ENCODE measurements around the gene BNC2.

BNC2 gene

DNA sequence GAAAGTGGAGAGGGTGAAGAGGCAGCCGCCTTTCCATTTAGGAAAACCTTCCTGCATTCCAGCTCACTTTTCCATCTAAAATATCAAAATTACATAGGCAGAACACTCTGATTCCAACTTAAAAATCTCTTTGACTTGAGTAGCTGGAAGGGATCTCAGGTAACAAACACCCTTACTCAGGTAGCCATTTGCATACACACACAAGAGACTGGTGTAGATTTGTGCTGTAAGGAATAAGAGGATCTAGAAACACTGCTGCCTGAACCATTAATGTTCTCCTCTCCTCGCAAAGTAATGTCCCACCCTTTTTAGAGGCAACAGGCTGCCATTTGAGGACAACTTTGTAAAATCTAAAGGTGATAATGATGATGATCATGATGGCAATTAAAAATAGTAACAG is 53.5 kb downstream of the BNC2 start:
- H3K4me3 ChIP-seq (ENCODE audit: low read depth, low read length), result no peak overlapping the region
- TF ChIP-seq, protein P1, sequence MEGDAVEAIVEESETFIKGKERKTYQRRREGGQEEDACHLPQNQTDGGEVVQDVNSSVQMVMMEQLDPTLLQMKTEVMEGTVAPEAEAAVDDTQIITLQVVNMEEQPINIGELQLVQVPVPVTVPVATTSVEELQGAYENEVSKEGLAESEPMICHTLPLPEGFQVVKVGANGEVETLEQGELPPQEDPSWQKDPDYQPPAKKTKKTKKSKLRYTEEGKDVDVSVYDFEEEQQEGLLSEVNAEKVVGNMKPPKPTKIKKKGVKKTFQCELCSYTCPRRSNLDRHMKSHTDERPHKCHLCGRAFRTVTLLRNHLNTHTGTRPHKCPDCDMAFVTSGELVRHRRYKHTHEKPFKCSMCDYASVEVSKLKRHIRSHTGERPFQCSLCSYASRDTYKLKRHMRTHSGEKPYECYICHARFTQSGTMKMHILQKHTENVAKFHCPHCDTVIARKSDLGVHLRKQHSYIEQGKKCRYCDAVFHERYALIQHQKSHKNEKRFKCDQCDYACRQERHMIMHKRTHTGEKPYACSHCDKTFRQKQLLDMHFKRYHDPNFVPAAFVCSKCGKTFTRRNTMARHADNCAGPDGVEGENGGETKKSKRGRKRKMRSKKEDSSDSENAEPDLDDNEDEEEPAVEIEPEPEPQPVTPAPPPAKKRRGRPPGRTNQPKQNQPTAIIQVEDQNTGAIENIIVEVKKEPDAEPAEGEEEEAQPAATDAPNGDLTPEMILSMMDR (IDR thresholded peaks at IDR 0.05; ENCODE audit: low read depth, low read length, missing control alignments), result no peak
- DNase-seq (ENCODE audit: low read depth), result no peak

DNA sequence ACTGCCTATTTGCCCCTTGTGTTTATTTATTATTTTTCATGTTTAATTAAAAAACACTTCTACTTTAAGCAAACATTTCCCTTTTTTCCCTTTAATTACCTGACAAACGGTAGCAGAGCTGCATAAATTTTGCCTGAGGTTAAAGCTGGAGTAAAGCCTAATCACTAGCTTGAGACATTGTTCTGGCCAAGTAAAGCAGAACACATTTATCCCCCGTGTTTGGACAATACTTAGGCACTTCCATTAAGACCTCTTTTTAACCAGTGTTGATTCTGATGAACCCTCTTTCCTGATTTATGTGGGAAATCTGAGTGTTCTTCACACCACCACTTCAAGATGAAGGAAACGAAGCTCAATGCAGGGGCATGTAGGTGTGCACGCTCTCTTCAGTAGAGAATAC is 54.5 kb downstream of the BNC2 start:
- H3K4me3 ChIP-seq (ENCODE audit: low read depth, low read length), result no peak overlapping the region
- DNase-seq (ENCODE audit: low read depth), result no peak
- TF ChIP-seq, protein P1 (IDR thresholded peaks at IDR 0.05; ENCODE audit: low read depth, low read length, missing control alignments), result no peak

DNA sequence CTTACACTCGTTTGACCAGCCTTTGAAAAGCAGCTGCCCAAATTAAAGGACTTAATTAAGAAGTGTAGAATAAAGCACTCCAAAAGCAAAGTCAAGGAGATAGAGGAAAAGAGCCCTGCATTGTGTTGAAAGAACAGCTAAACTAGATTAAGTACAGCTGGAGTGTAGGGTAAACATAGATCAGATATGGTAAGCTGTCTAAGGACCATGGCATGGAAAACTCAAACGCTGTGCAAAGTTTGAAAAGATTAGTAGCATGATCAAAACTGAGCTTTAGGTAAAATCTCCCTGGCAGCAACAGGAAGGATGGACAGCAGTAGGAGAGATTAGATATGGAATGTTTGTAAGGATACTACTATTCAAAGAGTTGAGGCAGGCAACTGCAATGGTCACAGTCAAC is 55.4 kb downstream of the BNC2 start:
- DNase-seq (ENCODE audit: low read depth), result no peak
- TF ChIP-seq, protein P1 (IDR thresholded peaks at IDR 0.05; ENCODE audit: low read depth, low read length, missing control alignments), result no peak
- no peak overlapping the region for H3K4me3 ChIP-seq (ENCODE audit: low read depth, low read length)

DNA sequence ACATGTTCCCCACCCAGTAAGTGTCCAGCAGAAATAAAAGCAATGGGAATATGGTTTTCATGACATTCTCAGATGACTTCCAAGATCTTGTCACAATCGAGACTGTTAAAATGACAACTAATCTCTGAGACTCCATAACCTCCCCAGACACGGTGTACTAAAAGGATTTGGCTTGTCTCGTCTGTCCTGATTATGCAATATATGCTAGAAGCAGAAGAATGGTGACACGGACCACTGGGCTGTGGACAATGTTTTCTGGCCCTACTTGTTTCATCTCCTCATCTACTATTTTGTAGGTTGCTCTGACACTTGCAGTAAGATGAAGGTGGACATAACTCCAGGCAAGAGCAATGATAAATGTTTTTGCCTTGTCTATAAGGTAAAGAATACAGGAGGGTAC is 56.6 kb downstream of the BNC2 start:
- H3K4me3 ChIP-seq (ENCODE audit: low read depth, low read length), result no peak overlapping the region
- TF ChIP-seq, protein P1 (IDR thresholded peaks at IDR 0.05; ENCODE audit: low read depth, low read length, missing control alignments), result no peak
- DNase-seq (ENCODE audit: low read depth), result no peak

DNA sequence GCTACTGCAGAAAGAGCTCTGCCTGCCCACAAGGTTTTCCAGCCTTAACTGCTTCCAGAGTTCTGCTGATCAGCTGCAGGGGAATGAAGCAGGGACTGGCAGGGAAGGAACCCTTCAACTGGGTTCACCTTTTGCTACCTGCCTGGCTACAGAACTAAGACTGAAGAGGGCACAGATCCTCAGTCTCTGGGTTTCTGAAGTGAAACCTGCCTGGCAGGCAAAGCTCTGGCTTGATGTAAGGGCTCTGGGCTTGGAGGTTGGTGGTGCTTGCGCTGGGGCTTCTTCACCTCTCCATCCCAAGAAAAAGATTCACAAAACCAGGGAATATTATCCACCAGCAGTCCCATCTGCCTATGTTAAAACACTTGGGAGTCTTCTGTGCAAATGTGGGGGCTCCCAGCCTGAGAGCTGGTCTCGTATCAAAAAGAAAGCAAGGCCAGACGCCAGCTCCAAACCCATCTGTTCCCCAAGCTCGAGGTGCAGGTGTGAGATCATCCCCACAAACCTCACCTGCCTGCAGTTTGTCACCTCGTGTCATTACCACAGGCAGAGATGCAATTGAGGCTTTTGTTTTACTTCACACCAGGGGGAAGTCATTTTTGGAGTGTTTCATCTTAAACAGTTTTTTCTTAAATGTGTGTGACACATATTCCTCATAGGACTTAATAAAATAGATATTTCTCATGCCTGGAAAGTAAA is 58.3 kb downstream of the BNC2 start:
- no peak for DNase-seq (ENCODE audit: low read depth)
- TF ChIP-seq, protein P1 (IDR thresholded peaks at IDR 0.05; ENCODE audit: low read depth, low read length, missing control alignments), result no peak
- H3K4me3 ChIP-seq (ENCODE audit: low read depth, low read length), result no peak overlapping the region

DNA sequence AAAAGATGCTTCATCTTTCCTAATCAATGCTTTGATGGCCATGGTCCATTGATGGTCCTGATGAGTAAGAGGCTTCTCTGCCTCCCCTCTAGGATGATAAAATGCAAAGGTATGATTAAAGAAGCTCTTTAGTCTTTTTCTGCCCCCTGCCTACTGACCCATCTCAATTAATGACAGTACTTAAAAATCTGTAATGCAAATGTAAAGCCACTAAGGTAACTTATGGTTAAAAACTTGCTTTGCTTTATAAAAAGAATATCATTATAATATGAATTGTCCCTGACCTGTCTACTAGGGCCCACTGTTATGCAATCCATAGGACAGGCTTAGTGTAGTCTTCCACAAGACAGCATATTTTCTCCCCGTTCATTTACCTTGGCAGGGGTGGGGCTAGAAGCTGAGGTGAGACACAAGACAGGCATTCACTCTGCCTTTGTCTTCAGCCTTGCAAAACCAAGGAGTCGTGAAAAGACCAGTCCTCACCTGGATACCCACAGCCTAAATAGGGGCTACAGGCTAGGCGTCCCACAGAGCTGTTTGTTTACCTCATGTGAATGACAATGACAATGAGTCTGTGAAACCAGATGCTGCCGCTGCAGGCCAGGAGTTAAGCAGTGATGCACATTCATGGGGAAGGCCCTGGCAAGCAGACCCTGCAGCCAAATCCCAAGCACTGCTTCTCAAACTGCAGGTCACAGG is 60.4 kb downstream of the BNC2 start:
- DNase-seq (ENCODE audit: low read depth), result no peak
- H3K4me3 ChIP-seq (ENCODE audit: low read depth, low read length), result no peak overlapping the region

More for the DNA sequence above, 60.4 kb downstream of the BNC2 start:
- TF ChIP-seq, protein P1 (IDR thresholded peaks at IDR 0.05; ENCODE audit: low read depth, low read length, missing control alignments), result no peak
